DOHH2 (cell line): ENCODE measurements around the gene FAM53B.

Experiments
- H3F3A ChIP-seq: fragments of 200-600 bp; sonication (generic), shearing (Covaris generic); 2 replicates; pipeline ENCODE4 v1.6.0; 2016; ENCODE audit warnings: antibody characterized with exemption, mild to moderate bottlenecking; ENCODE audit not compliant: control insufficient read depth, insufficient read depth
- H3K27ac ChIP-seq: fragments of 200-600 bp; sonication (generic); 2 replicates; pipeline ENCODE4 v1.5.1; 2014; ENCODE audit warnings: low read depth, mild to moderate bottlenecking, low read length, moderate library complexity
- H3K27me3 ChIP-seq: fragments of 200-600 bp; sonication (generic); 2 replicates; pipeline ENCODE4 v1.6.1; 2014; ENCODE audit warnings: mild to moderate bottlenecking, low read length, mixed read lengths; ENCODE audit not compliant: control insufficient read depth
- H3K36me3 ChIP-seq: fragments of 200-600 bp; sonication (generic); 2 replicates; pipeline ENCODE4 v1.6.1; 2014; ENCODE audit warnings: mild to moderate bottlenecking, low read length, moderate library complexity, mixed read lengths; ENCODE audit not compliant: control insufficient read depth
- H3K4me1 ChIP-seq: fragments of 200-600 bp; sonication (generic); 2 replicates; pipeline ENCODE4 v1.6.1; 2014; ENCODE audit warnings: mild to moderate bottlenecking, low read length, mixed read lengths; ENCODE audit not compliant: control insufficient read depth
- H3K4me2 ChIP-seq: fragments of 200-600 bp; sonication (generic); 2 replicates; pipeline ENCODE4 v1.6.0; 2014; ENCODE audit warnings: mild to moderate bottlenecking, low read length, moderate library complexity
- H3K4me3 ChIP-seq: fragments of 200-600 bp; sonication (generic); 2 replicates; pipeline ENCODE4 v1.5.1; 2014; ENCODE audit warnings: mild to moderate bottlenecking, low read length, mixed read lengths
- H3K79me2 ChIP-seq: fragments of 200-600 bp; sonication (generic); 2 replicates; pipeline ENCODE4 v1.6.1; 2014; ENCODE audit warnings: mild to moderate bottlenecking, low read length, mixed read lengths; ENCODE audit not compliant: control insufficient read depth
- H3K9me2 ChIP-seq: fragments of 200-600 bp; sonication (generic); replicated peaks from 2 replicates; pipeline ENCODE4 v1.6.1; 2014; ENCODE audit warnings: mild to moderate bottlenecking, low read length, mixed read lengths; ENCODE audit not compliant: control insufficient read depth
- H3K9me3 ChIP-seq: fragments of 200-600 bp; sonication (generic); 2 replicates; pipeline ENCODE4 v1.6.1; 2014; ENCODE audit warnings: antibody characterized with exemption, low read length, mixed read lengths; ENCODE audit not compliant: control insufficient read depth, insufficient read depth
- H4K20me1 ChIP-seq: fragments of 200-600 bp; sonication (generic); 2 replicates; pipeline ENCODE4 v1.6.0; 2014; ENCODE audit warnings: low read depth, mild to moderate bottlenecking, antibody characterized with exemption, low read length, moderate library complexity; ENCODE audit not compliant: control insufficient read depth, insufficient read depth
- CTCF ChIP-seq: fragments of 200-600 bp; sonication (generic); IDR thresholded peaks from one replicate; pipeline ENCODE4 v1.5.1; 2014; ENCODE audit warnings: antibody characterized with exemption, mild to moderate bottlenecking, low read depth, low read length; ENCODE audit not compliant: poor library complexity, severe bottlenecking
- EZH2phosphoT487 ChIP-seq: fragments of 200-600 bp; sonication (generic); IDR thresholded peaks from 2 replicates; pipeline ENCODE4 v1.6.1; 2017; ENCODE audit warnings: borderline replicate concordance, mild to moderate bottlenecking, antibody characterized with exemption, low read length, moderate library complexity, mixed read lengths

The FAM53B gene

GRCh38 chr10:124711145-124711544, 33.0 kb downstream of the FAM53B start:
- TF ChIP-seq CTCF: no peak
- no peak for TF ChIP-seq EZH2phosphoT487
- Histone ChIP-seq H3K9me3 (no peaks in the 10 kb centered on the region), H3K4me3 (no peak overlapping the region), H3K4me2 (no peak overlapping the region), H3K27ac (no peak overlapping the region), H3K79me2 (peaks cover 94% of the 10 kb centered on the region), H3K27me3 (no peaks in the 10 kb centered on the region), H4K20me1 (peaks cover 18% of the 10 kb centered on the region), H3F3A (no peaks in the 10 kb centered on the region), H3K9me2 (no peaks in the 10 kb centered on the region), H3K4me1 (peaks cover 31% of the 10 kb centered on the region), H3K36me3 (peaks cover 17% of the 10 kb centered on the region)

- H3K4me2 ChIP-seq: no peak overlapping the region
- H3F3A ChIP-seq: no peaks in the 10 kb centered on the region
- H3K4me1 ChIP-seq: peaks cover 36% of the 10 kb centered on the region
- H3K9me2 ChIP-seq: no peaks in the 10 kb centered on the region
- no peak overlapping the region for H3K4me3 ChIP-seq
- TF ChIP-seq EZH2phosphoT487: no peak
- TF ChIP-seq CTCF: no peak
- H3K27me3 ChIP-seq: no peaks in the 10 kb centered on the region
- H3K27ac ChIP-seq: no peak overlapping the region
- H3K36me3 ChIP-seq: peaks cover 24% of the 10 kb centered on the region
- peaks cover 90% of the 10 kb centered on the region for H3K79me2 ChIP-seq
- H3K9me3 ChIP-seq: no peaks in the 10 kb centered on the region
- peaks cover 18% of the 10 kb centered on the region for H4K20me1 ChIP-seq
Observed at GRCh38 chr10:124710266-124710881, 33.8 kb downstream of the FAM53B start.

GRCh38 chr10:124709861-124710260, 34.3 kb downstream of the FAM53B start:
- no peaks in the 10 kb centered on the region for H3K27me3 ChIP-seq
- TF ChIP-seq CTCF (no peak), EZH2phosphoT487 (no peak)
- peaks cover 18% of the 10 kb centered on the region for H4K20me1 ChIP-seq
- H3K4me2 ChIP-seq: no peak overlapping the region
- H3K4me1 ChIP-seq: peaks cover 37% of the 10 kb centered on the region
- no peaks in the 10 kb centered on the region for H3K9me3 ChIP-seq
- no peaks in the 10 kb centered on the region for H3F3A ChIP-seq
- peaks cover 29% of the 10 kb centered on the region for H3K36me3 ChIP-seq
- H3K9me2 ChIP-seq: no peaks in the 10 kb centered on the region
- no peak overlapping the region for H3K4me3 ChIP-seq
- peaks cover 85% of the 10 kb centered on the region for H3K79me2 ChIP-seq
- H3K27ac ChIP-seq: no peak overlapping the region
